GM12801 (cell line): ENCODE results near the gene EPHB6.

Experiments used
- TF ChIP-seq, protein P1 (sequence below): IDR thresholded peaks from one replicate; pipeline ENCODE4 v1.5.1; 2011; ENCODE audit warnings: control low read depth; ENCODE audit not compliant: insufficient read length; ENCODE audit errors: extremely low read depth

The EPHB6 gene

DNA sequence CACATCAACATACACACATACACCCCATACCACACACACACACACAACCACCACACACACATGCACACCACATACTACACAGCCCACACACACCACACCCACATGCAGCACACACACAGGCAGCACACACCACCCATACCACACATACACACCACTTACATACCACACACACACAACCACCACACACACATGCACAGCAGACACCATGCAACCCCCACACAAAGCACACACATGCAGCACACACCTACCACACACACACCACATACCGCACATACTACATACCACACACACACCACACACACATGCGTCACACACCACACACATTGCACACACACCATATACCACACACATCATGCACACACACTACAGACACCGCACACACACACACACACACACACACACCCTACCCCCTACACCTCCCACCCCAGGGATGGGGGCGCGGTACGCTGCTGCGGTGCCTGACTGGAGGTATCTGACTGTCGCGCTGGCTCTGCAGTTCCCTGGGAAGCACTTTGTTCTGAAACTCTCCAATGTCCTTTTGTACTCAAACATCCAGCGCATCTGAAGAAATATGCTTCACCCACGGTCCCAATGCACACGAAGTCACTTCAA, 36.1 kb downstream of the EPHB6 start:
- TF ChIP-seq, protein P1, sequence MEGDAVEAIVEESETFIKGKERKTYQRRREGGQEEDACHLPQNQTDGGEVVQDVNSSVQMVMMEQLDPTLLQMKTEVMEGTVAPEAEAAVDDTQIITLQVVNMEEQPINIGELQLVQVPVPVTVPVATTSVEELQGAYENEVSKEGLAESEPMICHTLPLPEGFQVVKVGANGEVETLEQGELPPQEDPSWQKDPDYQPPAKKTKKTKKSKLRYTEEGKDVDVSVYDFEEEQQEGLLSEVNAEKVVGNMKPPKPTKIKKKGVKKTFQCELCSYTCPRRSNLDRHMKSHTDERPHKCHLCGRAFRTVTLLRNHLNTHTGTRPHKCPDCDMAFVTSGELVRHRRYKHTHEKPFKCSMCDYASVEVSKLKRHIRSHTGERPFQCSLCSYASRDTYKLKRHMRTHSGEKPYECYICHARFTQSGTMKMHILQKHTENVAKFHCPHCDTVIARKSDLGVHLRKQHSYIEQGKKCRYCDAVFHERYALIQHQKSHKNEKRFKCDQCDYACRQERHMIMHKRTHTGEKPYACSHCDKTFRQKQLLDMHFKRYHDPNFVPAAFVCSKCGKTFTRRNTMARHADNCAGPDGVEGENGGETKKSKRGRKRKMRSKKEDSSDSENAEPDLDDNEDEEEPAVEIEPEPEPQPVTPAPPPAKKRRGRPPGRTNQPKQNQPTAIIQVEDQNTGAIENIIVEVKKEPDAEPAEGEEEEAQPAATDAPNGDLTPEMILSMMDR, result no peak

DNA sequence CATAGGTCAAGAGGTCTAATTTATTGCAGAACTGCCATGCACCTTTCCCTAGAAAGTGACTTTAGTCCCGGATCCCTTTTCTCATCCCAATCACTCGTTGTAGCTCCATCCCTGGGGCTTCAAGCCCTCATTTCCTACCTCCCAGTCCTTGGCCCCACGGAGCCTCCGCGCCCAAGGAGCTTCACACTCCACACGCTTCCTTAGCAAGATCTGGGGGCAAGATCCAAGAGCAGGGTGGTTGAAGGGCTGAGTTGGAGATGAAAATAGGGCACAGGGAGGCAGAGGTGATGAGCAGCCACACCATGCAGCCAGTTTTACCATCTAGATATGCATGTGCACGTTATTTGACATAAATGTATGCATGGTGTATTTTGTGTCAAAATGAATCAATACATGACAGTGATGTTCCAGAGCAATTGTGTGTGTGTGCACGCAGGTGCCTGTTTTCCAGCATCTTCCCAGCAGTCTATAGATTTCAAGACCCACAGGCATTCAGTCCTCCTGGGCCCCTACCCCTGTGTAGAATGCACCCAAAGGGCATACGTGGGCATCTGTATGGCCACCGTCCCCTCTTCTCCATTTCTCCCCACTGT, 36.7 kb downstream of the EPHB6 start:
- TF ChIP-seq, protein P1, result no peak

DNA sequence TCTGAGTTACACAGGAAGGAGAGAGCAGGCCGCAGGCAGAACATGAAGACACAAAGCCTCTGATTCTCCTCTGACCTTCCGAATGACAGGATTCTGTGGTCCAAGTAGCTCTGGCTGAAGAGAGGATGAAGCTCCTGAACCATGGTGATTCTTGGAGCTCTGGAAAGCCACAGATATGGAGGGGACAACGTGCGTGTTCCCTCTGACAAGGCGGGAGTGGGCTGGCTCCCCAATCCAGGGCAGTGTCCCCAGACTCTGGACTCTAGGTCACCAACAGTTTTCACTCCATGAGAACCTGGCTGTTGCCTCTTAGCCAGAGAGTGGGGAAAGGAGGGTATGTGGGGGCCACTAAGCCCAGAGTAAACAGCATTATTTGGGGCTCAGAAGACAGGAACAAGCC, 38.1 kb downstream of the EPHB6 start:
- TF ChIP-seq, protein P1, result no peak

GRCh38 chr7:142894112-142894984, 39.5 kb downstream of the EPHB6 start:
- TF ChIP-seq, protein P1, result no peak

DNA sequence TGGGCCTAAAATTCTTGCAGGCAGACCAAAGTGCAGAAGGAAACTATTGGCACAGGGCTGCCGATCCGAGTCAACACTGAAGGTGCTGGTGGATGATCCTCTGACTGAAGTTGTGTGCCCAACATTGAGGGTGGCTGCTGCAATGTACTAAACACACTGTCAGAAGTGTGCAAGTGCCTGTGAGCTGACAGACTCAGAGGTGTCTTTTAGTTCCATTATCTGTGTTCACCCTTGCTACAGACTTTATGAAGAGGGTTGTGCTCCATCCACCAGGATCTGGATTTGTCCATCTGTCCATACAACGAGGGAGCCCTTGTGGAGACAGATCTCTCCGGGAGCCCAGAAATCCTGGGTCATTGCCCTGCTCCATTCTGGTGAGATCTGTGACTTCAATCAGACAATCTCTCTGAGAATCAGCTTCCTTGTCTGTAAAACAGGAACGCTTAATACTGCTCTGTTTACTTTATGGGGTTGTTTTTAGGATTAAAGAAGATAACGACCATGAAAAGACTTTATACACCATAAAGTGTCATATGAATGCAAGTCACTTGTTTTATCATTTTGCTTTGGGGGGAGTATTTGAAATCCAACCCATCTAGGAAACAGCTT, 40.2 kb downstream of the EPHB6 start:
- TF ChIP-seq, protein P1, result no peak

DNA sequence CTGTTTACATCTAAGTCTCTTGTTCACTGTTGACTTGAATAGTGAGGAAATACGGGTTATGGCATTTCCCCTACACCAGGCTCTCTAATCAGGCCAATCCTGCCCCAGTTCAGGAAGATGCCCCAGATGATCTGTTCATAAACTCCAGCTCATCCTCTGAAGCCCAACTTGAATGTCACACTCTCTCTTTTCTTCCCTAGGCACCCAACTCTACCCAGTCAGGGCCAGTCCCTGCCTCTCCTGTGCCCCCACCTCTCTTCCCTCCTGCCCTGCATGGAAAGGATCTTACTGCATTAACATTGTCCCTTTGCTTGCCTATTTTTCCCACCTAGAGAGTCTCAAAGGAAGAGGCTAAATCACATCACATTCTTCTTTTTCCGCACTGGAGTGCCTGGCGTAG, 41.3 kb downstream of the EPHB6 start:
- TF ChIP-seq, protein P1, result no peak

DNA sequence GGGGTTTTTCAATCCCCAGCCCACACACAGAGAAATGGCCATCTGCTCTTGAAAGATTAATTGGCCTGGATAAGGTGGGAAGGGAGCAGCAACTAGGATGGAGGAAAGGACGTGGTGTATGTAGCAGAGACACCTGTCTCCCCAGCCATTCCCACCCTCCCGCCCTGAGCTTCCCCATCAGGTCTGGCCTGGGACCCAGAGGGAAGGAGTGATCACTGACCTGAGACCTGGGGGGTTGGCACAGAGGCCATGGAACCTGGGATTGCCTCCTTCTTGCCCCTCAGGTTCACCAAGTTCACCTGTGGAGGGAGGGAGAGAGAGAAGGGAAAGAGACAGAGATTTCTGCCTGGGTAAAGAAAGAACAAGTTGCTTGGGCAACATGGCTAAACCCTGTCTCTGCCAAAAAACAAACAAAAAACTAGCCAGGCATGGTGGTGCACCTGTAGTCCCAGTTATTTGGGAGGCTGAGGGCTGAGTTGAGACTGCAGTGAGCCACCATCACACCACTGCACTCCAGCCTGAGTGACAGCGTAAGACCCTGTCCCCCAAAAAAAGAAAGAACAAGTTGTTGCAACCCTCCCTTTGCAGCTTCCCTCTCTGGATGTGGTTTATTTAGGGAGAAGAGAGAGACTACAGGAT, 42.0 kb downstream of the EPHB6 start:
- TF ChIP-seq, protein P1, result no peak
